Measurements from ENCODE around the gene C19orf67. TPM values are rescaled to one million over a fixed set of nuclear protein-coding genes. Genes with fewer than 3 reads are reported as not detected.
A peak's percentile ranks its signal among the peaks of the same experiment; 100 is the strongest.

The C19orf67 gene
- total RNA-seq, 1 donor from 2014 or later = not detected

- Histone ChIP-seq H3K27me3 (ENCODE audit: control insufficient read depth, insufficient read depth, low read length) (no peaks in the 10 kb centered on the region), H3K36me3 (ENCODE audit: control insufficient read depth, insufficient read depth, low read length) (no peaks in the 10 kb centered on the region), H3K4me3 (ENCODE audit: low read depth, low read length) (no peak overlapping the region)
- TF ChIP-seq CTCF (IDR thresholded peaks at IDR 0.05; ENCODE audit: insufficient read depth, low read length, severe bottlenecking) = no peak
- FAIRE-seq (no peak), DNase-seq (ENCODE audit: low read depth) (peak; percentile 35)
Measured at GRCh38 chr19:14033946-14034345, 51.6 kb downstream of the C19orf67 start.

- TF ChIP-seq CTCF (IDR thresholded peaks at IDR 0.05; ENCODE audit: insufficient read depth, low read length, severe bottlenecking) = peak; percentile 55
- H3K4me3 ChIP-seq (ENCODE audit: low read depth, low read length) = peak within 1 kb of the TSS; percentile 52
- H3K27me3 ChIP-seq (ENCODE audit: control insufficient read depth, insufficient read depth, low read length) = no peaks in the 10 kb centered on the region
- H3K36me3 ChIP-seq (ENCODE audit: control insufficient read depth, insufficient read depth, low read length) = no peaks in the 10 kb centered on the region
- no peak for FAIRE-seq
- peak; percentile 13 for DNase-seq (ENCODE audit: low read depth)
Measured at GRCh38 chr19:14031719-14032480, 53.7 kb downstream of the C19orf67 start, which contains the start of gene IL27RA. Gene IL27RA (plus strand): TSS chr19:14031762. CDS start chr19:14031873, 111 bp downstream.

Other genes with a start within 250 kb of the C19orf67 start
- 0.53 TPM in 1 of 2 replicates, not detected in the other for gene NANOS3, start 208.6 kb downstream of the C19orf67 start, total RNA-seq
- gene BRME1, start 179.7 kb downstream of the C19orf67 start, total RNA-seq = 0.26 and 0.77 TPM in 2 replicates
- 6.8 and 11.3 TPM in 2 replicates for gene CC2D1A, start 179.6 kb downstream of the C19orf67 start, total RNA-seq
- 0.38 TPM in 1 of 2 replicates, not detected in the other for gene PODNL1, start 147.4 kb downstream of the C19orf67 start, total RNA-seq
- 6.3 and 8.2 TPM in 2 replicates for gene DCAF15, start 133.3 kb downstream of the C19orf67 start, total RNA-seq
- 0.79 and 2.2 TPM in 2 replicates for gene RFX1, start 79.5 kb downstream of the C19orf67 start, total RNA-seq
- gene RLN3, start 57.6 kb downstream of the C19orf67 start, total RNA-seq = not detected in 2 replicates
- 0.26 TPM in 2 replicates for gene IL27RA, start 54.0 kb downstream of the C19orf67 start, total RNA-seq
- not detected in 2 replicates for gene PALM3, start 23.7 kb downstream of the C19orf67 start, total RNA-seq
- 0.26 and 1.4 TPM in 2 replicates for gene MISP3, start 13.0 kb downstream of the C19orf67 start, total RNA-seq
- 14.7 and 16.8 TPM in 2 replicates for gene SAMD1, start 5.0 kb upstream of the C19orf67 start, total RNA-seq
- 13.7 and 13.8 TPM in 2 replicates for gene PRKACA, start 32.0 kb upstream of the C19orf67 start, total RNA-seq
- gene ASF1B, start 50.8 kb upstream of the C19orf67 start, total RNA-seq = 0.26 and 0.53 TPM in 2 replicates
- 2.1 and 5.9 TPM in 2 replicates for gene ADGRL1, start 120.4 kb upstream of the C19orf67 start, total RNA-seq